Superior temporal gyrus (tissue), 1 donor: ENCODE data around the gene PNPO.

Source experiments
- DNase-seq: peaks from one replicate; pipeline ENCODE4 v3.0.0-alpha.2; 2016; ENCODE audit errors: extremely low spot score

The PNPO gene

GRCh38 chr17:47949946-47950345 is 8.6 kb downstream of the PNPO start:
- no peak for DNase-seq

DNA sequence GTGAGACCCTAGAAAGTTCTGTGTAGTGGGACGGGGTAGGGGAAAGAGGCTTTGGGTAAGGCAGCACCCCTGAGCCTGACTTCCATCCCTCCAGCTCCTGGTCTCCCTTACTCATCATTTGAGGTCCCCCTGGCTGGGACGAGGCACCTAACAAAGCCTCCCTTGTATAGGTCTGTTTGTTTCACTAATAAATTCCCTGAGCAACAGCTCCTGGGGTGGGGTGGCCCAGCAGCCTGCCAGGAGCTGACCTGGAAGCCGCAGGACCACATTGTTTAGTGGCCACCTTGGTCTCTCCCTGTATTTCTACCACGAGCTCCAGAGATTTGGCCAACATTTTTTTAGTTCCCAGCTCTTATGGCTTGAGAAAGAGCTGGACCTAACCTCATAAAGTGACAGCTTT is 9.1 kb downstream of the PNPO start:
- DNase-seq, result no peak

- DNase-seq, result no peak
These were observed 11.0 kb downstream of the PNPO start for GRCh38 chr17:47952171-47953021.

DNA sequence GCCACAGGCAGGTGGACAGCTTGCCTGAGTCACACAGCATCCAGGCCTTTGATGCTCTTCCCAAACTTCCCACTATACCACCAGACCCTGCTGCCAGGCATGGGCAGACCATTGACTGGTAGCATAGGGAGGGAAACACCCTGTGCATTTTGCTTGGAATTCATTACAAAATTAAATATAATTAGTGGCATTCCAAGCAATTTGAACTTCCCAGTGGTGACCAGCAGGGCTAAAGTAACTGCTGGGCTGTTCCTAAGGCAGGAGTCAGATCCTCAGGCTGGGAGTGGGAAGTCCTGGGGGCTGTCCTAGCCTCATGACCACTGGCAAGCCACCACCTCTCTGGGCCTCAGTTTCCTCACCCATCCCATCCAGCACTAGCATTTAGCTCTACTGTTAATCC is 12.5 kb downstream of the PNPO start:
- DNase-seq, result no peak

DNA sequence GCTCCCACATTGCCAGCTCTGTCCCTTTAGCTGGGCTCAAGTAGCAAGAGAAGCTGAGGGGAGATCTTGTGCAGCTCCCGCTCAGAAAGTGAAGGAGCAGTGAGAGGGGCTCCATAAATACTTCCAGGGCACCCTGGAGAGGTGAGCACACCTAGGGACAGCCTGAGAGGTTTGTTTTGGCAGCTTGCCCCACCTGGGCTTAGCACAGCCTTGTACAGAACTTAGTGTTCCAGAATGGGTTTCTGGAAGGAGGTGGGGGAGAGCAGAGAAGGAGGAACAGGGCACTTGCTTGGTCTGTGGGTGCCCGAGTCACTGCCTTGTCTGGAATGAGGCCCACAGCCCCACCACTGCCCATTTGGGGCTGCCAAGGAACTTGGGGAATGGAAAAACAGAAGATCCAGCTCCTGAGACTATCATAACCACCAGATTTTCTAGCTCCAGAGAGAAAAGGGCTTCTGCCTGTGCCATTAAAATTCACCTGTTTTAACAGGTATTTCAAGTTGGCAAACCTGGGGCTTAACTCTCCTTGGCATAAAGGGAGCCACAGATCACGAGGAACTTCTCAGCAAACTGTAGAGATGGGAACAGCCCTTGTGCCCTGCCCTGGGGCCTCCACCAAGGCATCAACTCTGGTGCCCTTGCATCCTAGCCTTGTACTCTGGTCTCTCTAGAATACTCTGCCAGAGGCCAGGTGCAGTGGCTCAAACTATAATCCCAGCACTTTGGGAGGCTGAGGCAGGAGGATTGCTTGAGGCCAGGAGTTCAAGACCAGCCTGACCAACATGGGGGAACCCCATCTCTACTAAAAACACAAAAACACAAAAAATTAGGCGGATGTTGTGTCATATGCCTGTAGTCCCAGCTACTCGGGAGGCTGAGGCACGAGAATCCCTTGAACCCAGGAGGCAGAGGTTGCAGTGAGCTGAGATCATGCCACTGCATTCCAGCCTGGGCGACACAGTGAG is 14.4 kb downstream of the PNPO start:
- DNase-seq, result no peak

- no peak for DNase-seq
These were observed 15.6 kb downstream of the PNPO start for GRCh38 chr17:47956791-47957590.

DNA sequence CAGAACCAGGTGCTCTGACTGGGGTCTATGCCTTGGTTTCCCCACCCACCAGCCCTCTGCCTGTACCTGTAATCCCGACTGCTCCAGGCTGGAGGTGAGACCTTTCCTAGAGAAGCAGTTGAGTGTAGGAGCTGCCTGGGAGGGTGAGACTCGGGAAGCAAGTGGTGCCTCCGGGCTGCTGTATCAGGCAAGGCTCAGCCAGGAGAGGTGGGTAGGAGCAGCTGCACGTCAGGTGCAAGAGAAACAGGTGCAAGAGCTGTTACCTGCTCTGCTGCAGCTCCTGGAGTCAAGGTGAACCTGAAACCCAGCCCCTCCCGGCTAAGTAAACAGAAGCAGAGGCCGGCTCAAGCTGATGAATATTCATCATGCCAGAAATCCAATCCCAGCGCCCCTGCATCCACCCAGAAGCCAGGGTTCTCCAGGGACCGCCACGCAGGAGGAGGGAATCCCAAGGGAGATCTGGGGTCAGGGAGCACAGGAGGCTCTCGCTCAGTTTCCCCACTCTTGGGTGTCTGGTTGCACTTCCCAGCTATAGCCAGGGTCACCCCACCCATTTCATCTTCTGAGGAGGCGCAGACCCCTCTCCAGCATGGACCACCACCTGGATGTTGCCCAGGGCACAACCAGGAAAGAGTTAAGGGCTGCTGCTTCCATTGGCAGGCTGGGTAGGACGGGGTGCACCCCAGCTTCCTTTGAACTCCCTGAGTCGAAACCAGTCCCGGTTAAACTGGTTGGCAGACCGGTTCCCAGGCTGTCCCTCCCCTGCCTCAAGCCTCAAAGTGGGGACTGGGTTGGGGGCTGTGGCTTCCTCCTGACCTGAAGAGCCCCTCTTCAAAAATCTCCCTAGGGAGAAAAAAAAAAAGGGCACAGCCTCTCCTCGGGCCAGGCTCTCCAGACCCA is 16.5 kb downstream of the PNPO start, which contains the start of gene PRR15L:
TSS of gene PRR15L (minus strand) at position 293 of the 900 bp plus-strand sequence. CDS start 4,649 bp downstream, outside the sequence.
- no peak for DNase-seq

DNA sequence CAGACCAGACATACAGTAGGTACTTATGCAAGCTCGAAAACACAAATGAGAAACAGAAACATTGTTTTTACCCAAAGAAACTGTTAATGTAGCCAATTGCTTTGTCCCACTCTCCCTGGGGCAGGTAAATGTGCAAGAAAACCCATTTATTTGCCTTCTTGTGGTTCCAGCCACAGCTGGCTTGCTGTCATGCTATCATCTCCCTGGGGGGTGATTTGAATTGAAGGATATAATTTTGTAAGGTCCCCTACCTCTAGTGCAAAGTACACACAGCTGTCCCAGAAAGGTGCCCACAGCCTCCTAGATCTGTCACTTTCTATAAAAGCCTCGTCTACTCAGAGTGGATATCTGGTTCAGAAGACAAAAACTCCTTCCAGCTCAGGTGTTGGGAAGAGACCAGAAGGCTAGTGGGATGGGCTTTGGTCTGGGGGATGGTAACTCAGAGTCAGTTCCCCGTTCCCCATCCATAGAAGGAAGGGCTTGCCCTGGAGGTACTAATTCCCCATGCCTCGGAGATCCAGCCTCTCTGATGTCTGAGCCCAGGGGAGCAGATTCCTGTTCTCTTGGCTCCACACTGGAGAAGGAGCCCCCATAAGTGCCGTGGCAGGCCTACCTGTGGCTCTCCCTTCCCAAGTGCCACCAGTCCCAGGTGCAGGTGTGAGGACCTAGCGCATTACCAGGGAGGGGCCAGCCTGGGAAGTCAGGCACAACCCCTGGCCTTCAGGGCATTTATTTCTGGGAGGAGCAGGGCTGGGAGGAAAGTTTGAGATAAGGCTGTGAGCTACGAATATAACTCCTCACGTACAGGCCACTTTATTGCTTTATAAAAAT is 18.7 kb downstream of the PNPO start:
- DNase-seq, result no peak

GRCh38 chr17:47961406-47961805 is 20.0 kb downstream of the PNPO start:
- no peak for DNase-seq

GRCh38 chr17:47962901-47963300 is 21.5 kb downstream of the PNPO start:
- DNase-seq, result no peak

- DNase-seq, result no peak
These were observed 23.5 kb downstream of the PNPO start for GRCh38 chr17:47964856-47965255.

- DNase-seq, result no peak
These were observed 24.7 kb downstream of the PNPO start for GRCh38 chr17:47966079-47966519.

DNA sequence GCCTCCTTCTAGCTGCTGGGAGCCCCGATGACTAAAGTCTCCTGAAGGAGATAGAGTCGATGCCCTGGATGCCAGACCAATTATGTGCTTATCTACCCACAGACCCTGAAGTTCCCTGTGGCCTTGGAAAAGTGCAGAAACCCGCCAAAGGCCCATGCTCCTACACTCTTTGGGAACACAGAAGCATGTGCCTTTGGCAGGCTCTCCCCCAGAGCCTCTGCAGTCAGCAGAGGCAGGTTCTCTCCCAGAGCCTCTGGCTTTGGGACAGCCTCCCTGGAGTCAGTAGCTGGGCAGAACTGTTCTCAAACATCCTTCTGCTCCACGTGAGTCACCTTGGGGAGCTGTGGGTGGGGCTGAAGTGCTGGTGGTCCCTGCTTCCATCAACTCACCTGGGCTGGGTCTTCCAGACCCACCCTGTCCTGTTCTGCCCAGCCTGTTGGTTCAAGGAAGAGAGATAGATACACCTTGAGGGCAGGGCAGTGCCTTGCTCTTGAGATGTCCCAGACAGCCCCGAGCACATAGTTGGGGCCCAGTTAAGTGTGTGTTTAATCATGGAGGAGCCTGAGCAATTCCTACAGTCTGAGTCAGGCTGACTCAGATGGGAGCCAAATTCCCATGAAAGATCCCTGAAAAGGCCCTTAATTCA is 26.4 kb downstream of the PNPO start:
- no peak for DNase-seq

DNA sequence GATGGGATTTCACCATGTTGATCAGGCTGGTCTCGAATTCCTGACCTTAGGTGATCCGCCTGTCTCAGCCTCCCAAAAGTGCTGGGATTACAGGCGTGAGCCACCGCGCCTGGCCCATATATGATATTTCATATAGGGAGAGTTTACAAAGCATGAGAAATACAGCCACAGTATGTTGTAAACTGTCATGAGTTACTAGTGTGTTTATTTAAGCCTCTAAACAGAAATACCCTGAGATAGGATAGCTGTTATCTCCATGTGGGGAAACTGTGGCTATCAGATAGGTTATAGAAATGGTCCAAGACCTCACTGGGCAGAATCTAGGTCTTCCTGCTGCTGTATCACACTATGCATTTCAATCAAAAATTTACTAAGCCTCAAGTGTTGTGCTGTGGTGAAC is 27.5 kb downstream of the PNPO start:
- DNase-seq, result no peak

DNA sequence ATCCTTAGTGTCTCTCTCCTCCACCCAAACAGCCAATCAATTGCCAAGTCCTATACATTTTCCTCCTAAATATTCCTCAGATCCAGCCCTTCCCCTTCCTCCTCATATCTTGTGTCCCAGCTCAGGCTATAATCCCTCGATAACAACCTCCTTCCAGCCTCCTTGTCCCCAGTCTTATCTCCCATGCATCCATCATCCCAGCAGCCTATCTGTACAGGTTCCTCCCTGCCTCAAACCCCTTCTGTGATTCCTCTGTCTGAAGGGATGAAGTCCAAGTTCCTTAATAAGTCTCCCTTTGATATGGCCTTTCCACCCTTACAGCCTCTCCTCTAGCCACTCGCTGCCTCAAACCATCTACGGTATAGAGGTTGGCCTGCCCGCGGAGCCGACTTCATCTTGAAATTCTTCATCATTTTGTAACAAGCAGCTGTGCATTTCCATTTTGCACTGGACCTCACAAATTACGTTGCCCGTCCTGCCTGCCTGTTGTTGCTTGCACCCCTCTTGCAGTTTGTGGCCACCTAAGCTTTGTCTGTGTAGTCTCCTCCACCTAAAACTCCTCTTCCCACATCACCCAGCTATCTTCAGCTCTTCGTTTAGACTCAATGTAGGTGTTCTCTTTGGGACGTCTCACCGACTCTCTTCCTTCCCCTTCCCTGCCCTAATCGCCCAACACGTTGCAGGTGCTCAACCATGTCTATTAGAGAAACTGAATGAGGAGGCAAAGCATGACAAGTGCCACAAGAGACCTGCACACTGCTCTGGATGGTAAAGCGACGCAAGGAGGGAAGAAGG is 28.8 kb downstream of the PNPO start:
- DNase-seq, result no peak

- DNase-seq, result peak; percentile 99
These were observed 29.5 kb downstream of the PNPO start, which contains the start of gene CDK5RAP3 for GRCh38 chr17:47970725-47971499. Gene CDK5RAP3 (plus strand): TSS chr17:47971113. CDS start chr17:47971147, 34 bp downstream.

DNA sequence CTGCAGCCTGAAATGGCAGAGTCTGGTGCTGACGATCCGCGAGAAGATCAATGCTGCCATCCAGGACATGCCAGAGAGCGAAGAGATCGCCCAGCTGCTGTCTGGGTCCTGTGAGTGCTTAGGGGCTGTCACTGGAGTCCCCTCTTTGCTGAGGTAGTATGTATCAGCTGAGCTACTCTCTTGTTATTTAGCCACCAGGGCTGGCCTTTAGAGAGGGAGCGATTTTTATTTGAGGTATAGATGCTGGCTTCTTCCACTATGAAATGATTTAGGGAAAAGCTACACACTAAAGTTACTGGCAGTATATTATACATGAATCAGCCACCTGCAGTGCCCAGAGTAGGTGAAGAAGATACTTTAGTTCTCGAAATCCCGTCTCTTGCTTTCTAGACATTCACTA is 32.2 kb downstream of the PNPO start:
- no peak for DNase-seq
